ENCODE data around the gene SLAMF9.

Gene SLAMF9

DNA sequence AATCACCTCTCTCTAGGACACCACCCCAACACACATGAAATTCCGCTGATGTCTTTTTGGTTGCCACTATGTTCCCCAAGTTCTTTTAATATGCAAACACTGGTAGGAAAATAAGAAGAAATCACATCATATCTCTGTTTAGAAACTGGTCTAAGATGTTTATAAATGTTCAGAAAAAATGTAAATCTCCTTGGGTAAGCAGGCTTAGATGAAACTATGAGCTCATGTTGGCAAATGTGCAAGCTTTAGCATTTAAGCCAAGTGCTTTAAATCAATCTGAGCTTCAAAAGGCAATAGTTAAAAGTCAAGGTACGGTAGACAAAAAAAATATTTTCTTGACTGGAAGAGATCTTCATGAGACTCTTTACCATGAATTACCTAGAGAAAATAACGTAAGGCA, 25.2 kb upstream of the SLAMF9 start:
- TF ChIP-seq, protein P1, sequence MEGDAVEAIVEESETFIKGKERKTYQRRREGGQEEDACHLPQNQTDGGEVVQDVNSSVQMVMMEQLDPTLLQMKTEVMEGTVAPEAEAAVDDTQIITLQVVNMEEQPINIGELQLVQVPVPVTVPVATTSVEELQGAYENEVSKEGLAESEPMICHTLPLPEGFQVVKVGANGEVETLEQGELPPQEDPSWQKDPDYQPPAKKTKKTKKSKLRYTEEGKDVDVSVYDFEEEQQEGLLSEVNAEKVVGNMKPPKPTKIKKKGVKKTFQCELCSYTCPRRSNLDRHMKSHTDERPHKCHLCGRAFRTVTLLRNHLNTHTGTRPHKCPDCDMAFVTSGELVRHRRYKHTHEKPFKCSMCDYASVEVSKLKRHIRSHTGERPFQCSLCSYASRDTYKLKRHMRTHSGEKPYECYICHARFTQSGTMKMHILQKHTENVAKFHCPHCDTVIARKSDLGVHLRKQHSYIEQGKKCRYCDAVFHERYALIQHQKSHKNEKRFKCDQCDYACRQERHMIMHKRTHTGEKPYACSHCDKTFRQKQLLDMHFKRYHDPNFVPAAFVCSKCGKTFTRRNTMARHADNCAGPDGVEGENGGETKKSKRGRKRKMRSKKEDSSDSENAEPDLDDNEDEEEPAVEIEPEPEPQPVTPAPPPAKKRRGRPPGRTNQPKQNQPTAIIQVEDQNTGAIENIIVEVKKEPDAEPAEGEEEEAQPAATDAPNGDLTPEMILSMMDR (IDR thresholded peaks at IDR 0.05; ENCODE audit: low read depth, low read length): no peak
- DNase-seq (ENCODE audit: extremely low read depth, low read depth): no peak

DNA sequence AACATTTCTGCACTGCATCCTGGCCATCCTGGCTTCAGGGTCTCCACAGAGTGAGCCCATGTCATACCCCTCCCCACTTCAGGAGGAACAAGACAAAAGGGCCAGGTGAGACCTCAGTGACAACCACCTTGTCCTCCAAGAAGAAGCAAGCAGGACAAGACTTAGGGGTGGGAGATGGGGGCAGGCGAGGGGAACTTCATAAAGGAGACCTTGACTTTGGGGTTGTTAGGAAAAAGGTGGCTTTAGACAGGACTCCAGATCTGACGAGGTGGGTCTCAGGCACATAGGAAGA, 24.0 kb upstream of the SLAMF9 start:
- TF ChIP-seq, protein P1 (IDR thresholded peaks at IDR 0.05; ENCODE audit: low read depth, low read length): no peak
- no peak for DNase-seq (ENCODE audit: extremely low read depth, low read depth)

- TF ChIP-seq, protein P1 (IDR thresholded peaks at IDR 0.05; ENCODE audit: low read depth, low read length): no peak
- DNase-seq (ENCODE audit: extremely low read depth, low read depth): no peak
Measured at GRCh38 chr1:159977364-159978106, 23.5 kb upstream of the SLAMF9 start.

- DNase-seq (ENCODE audit: extremely low read depth, low read depth): no peak
- TF ChIP-seq, protein P1 (IDR thresholded peaks at IDR 0.05; ENCODE audit: low read depth, low read length): no peak
Measured at GRCh38 chr1:159974350-159974965, 20.4 kb upstream of the SLAMF9 start.

- no peak for DNase-seq (ENCODE audit: extremely low read depth, low read depth)
- TF ChIP-seq, protein P1 (IDR thresholded peaks at IDR 0.05; ENCODE audit: low read depth, low read length): no peak
Measured at GRCh38 chr1:159973350-159973940, 19.4 kb upstream of the SLAMF9 start.

DNA sequence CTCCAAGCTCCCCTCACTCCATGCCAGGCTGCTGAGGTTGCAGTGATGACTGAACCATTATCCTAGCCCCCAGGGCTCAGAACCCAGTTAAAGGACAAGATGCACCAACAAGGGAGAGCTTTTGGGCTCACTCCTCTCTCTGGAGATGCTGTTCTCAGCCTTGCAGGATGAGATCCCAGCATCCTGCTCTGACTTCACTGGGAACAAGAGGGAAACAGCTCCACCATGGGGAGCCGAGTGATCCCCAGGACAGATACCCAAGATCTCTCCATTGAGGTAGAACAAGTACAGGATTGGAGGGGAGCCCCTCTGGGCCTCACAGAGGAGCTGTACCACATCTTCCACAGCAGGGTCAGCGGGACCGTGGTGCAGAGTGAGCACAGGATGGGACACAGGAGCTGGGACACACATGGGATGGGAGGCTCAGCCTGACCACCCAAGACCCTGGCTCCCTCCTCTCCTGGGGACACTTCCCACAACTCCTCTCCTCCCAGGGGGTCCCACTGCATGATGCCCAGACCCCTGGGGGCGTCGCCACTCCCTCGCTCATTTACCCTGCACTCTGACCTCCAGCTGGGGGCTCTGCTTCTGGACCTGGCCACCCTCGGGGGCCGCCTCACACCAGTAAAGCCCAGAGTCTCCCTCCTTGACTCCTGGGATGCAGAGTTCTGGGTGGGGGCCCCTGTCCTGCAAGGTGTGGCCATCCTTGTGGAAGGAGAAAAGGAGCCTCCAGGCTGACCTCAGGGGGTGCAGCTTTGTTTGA, 18.6 kb upstream of the SLAMF9 start:
- TF ChIP-seq, protein P1 (IDR thresholded peaks at IDR 0.05; ENCODE audit: low read depth, low read length): no peak
- no peak for DNase-seq (ENCODE audit: extremely low read depth, low read depth)

DNA sequence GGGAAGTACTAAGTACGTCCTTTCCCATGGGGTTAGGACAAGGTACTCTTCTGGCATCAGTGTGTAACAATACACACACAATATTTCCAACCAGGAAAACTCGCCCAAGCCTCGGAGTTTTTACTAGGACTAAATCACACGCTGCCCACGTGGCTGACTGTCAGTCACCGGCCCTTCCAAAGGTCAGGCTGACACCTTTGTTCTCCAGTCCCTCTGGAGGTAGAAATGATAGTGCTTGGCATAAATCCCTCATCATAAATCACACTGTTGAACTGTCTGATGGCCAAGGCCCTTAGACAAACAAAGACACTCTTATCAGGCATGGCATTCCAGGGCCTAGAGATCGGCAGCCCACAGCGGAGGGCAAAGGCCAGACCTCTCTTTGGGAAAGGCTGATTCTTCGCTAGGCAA, 16.9 kb upstream of the SLAMF9 start:
- TF ChIP-seq, protein P1 (IDR thresholded peaks at IDR 0.05; ENCODE audit: low read depth, low read length): no peak
- no peak for DNase-seq (ENCODE audit: extremely low read depth, low read depth)

Measured in AG09319 (cell line).